ENCODE measurements around the gene DAPL1. TPM values are rescaled to one million over a fixed set of nuclear protein-coding genes. Genes with fewer than 3 reads are reported as not detected.

Gene DAPL1
- total RNA-seq, 1 donor = not detected

GRCh38 chr2:158772306-158773078 is 22.6 kb upstream of the DAPL1 start:
- H3K9me3 ChIP-seq (ENCODE audit: low read depth, low read length) = no peaks in the 10 kb centered on the region
- H3K4me1 ChIP-seq (ENCODE audit: insufficient read depth, low read length) = no peaks in the 10 kb centered on the region
- no peaks in the 10 kb centered on the region for H3K27me3 ChIP-seq (ENCODE audit: insufficient read depth, low read length)
- no peak overlapping the region for H3K4me3 ChIP-seq (ENCODE audit: low read length)

- no peaks in the 10 kb centered on the region for H3K4me1 ChIP-seq (ENCODE audit: insufficient read depth, low read length)
These were observed 22.0 kb upstream of the DAPL1 start for GRCh38 chr2:158773121-158773520.

GRCh38 chr2:158774681-158775080 is 20.4 kb upstream of the DAPL1 start:
- no peak overlapping the region for H3K4me3 ChIP-seq (ENCODE audit: low read length)
- H3K27me3 ChIP-seq (ENCODE audit: insufficient read depth, low read length) = no peaks in the 10 kb centered on the region
- no peaks in the 10 kb centered on the region for H3K9me3 ChIP-seq (ENCODE audit: low read depth, low read length)
- no peaks in the 10 kb centered on the region for H3K4me1 ChIP-seq (ENCODE audit: insufficient read depth, low read length)

More at GRCh38 chr2:158773121-158773520, 22.0 kb upstream of the DAPL1 start:
- H3K4me3 ChIP-seq (ENCODE audit: low read length) = no peak overlapping the region
- H3K9me3 ChIP-seq (ENCODE audit: low read depth, low read length) = no peaks in the 10 kb centered on the region
- no peaks in the 10 kb centered on the region for H3K27me3 ChIP-seq (ENCODE audit: insufficient read depth, low read length)

GRCh38 chr2:158775273-158776027 is 19.7 kb upstream of the DAPL1 start:
- Histone ChIP-seq H3K9me3 (ENCODE audit: low read depth, low read length) (no peaks in the 10 kb centered on the region), H3K27me3 (ENCODE audit: insufficient read depth, low read length) (no peaks in the 10 kb centered on the region), H3K4me3 (ENCODE audit: low read length) (no peak overlapping the region), H3K4me1 (ENCODE audit: insufficient read depth, low read length) (no peaks in the 10 kb centered on the region)

- H3K4me1 ChIP-seq (ENCODE audit: insufficient read depth, low read length) = no peaks in the 10 kb centered on the region
These were observed 18.9 kb upstream of the DAPL1 start for GRCh38 chr2:158776231-158776630.

GRCh38 chr2:158777077-158777476 is 18.0 kb upstream of the DAPL1 start:
- Histone ChIP-seq H3K27me3 (ENCODE audit: insufficient read depth, low read length) (no peaks in the 10 kb centered on the region), H3K4me1 (ENCODE audit: insufficient read depth, low read length) (no peaks in the 10 kb centered on the region), H3K4me3 (ENCODE audit: low read length) (no peak overlapping the region), H3K9me3 (ENCODE audit: low read depth, low read length) (no peaks in the 10 kb centered on the region)

More at GRCh38 chr2:158776231-158776630, 18.9 kb upstream of the DAPL1 start:
- H3K9me3 ChIP-seq (ENCODE audit: low read depth, low read length) = no peaks in the 10 kb centered on the region
- H3K4me3 ChIP-seq (ENCODE audit: low read length) = no peak overlapping the region
- H3K27me3 ChIP-seq (ENCODE audit: insufficient read depth, low read length) = no peaks in the 10 kb centered on the region

GRCh38 chr2:158778243-158778642 is 16.9 kb upstream of the DAPL1 start:
- no peaks in the 10 kb centered on the region for H3K9me3 ChIP-seq (ENCODE audit: low read depth, low read length)
- no peaks in the 10 kb centered on the region for H3K27me3 ChIP-seq (ENCODE audit: insufficient read depth, low read length)
- H3K4me1 ChIP-seq (ENCODE audit: insufficient read depth, low read length) = no peaks in the 10 kb centered on the region
- H3K4me3 ChIP-seq (ENCODE audit: low read length) = no peak overlapping the region

- H3K9me3 ChIP-seq (ENCODE audit: low read depth, low read length) = no peaks in the 10 kb centered on the region
- H3K4me1 ChIP-seq (ENCODE audit: insufficient read depth, low read length) = no peaks in the 10 kb centered on the region
- no peaks in the 10 kb centered on the region for H3K27me3 ChIP-seq (ENCODE audit: insufficient read depth, low read length)
- H3K4me3 ChIP-seq (ENCODE audit: low read length) = no peak overlapping the region
These were observed 15.5 kb upstream of the DAPL1 start for GRCh38 chr2:158779621-158780020.

- H3K4me3 ChIP-seq (ENCODE audit: low read length) = no peak overlapping the region
- H3K27me3 ChIP-seq (ENCODE audit: insufficient read depth, low read length) = no peaks in the 10 kb centered on the region
- no peaks in the 10 kb centered on the region for H3K9me3 ChIP-seq (ENCODE audit: low read depth, low read length)
- no peaks in the 10 kb centered on the region for H3K4me1 ChIP-seq (ENCODE audit: insufficient read depth, low read length)
These were observed 13.7 kb upstream of the DAPL1 start for GRCh38 chr2:158781353-158781961.

- Histone ChIP-seq H3K4me1 (ENCODE audit: insufficient read depth, low read length) (no peaks in the 10 kb centered on the region), H3K4me3 (ENCODE audit: low read length) (no peak overlapping the region), H3K27me3 (ENCODE audit: insufficient read depth, low read length) (no peaks in the 10 kb centered on the region), H3K9me3 (ENCODE audit: low read depth, low read length) (no peaks in the 10 kb centered on the region)
These were observed 13.0 kb upstream of the DAPL1 start for GRCh38 chr2:158782136-158782535.

- Histone ChIP-seq H3K4me3 (ENCODE audit: low read length) (no peak overlapping the region), H3K4me1 (ENCODE audit: insufficient read depth, low read length) (no peaks in the 10 kb centered on the region), H3K9me3 (ENCODE audit: low read depth, low read length) (no peaks in the 10 kb centered on the region), H3K27me3 (ENCODE audit: insufficient read depth, low read length) (no peaks in the 10 kb centered on the region)
These were observed 12.5 kb upstream of the DAPL1 start for GRCh38 chr2:158782616-158783015.

- Histone ChIP-seq H3K4me3 (ENCODE audit: low read length) (no peak overlapping the region), H3K9me3 (ENCODE audit: low read depth, low read length) (no peaks in the 10 kb centered on the region), H3K4me1 (ENCODE audit: insufficient read depth, low read length) (no peaks in the 10 kb centered on the region), H3K27me3 (ENCODE audit: insufficient read depth, low read length) (no peaks in the 10 kb centered on the region)
These were observed 11.2 kb upstream of the DAPL1 start for GRCh38 chr2:158783923-158784322.

GRCh38 chr2:158786897-158787296 is 8.2 kb upstream of the DAPL1 start:
- Histone ChIP-seq H3K4me3 (ENCODE audit: low read length) (no peak overlapping the region), H3K27me3 (ENCODE audit: insufficient read depth, low read length) (no peaks in the 10 kb centered on the region), H3K4me1 (ENCODE audit: insufficient read depth, low read length) (no peaks in the 10 kb centered on the region), H3K9me3 (ENCODE audit: low read depth, low read length) (no peaks in the 10 kb centered on the region)

GRCh38 chr2:158788951-158789350 is 6.2 kb upstream of the DAPL1 start:
- Histone ChIP-seq H3K4me1 (ENCODE audit: insufficient read depth, low read length) (no peaks in the 10 kb centered on the region), H3K27me3 (ENCODE audit: insufficient read depth, low read length) (no peaks in the 10 kb centered on the region), H3K4me3 (ENCODE audit: low read length) (no peak overlapping the region)

GRCh38 chr2:158796652-158797051 is 1.5 kb downstream of the DAPL1 start:
- H3K4me3 ChIP-seq (ENCODE audit: low read length) = no peak overlapping the region
- no peaks in the 10 kb centered on the region for H3K4me1 ChIP-seq (ENCODE audit: insufficient read depth, low read length)
- no peaks in the 10 kb centered on the region for H3K9me3 ChIP-seq (ENCODE audit: low read depth, low read length)
- H3K27me3 ChIP-seq (ENCODE audit: insufficient read depth, low read length) = no peaks in the 10 kb centered on the region

More at GRCh38 chr2:158788951-158789350, 6.2 kb upstream of the DAPL1 start:
- H3K9me3 ChIP-seq (ENCODE audit: low read depth, low read length) = no peaks in the 10 kb centered on the region
